GM21737 (cell line): ENCODE data around the gene MOB2.

Experiments used
- ATAC-seq: cut with Tn5 transposase; IDR thresholded peaks from one replicate; pipeline ENCODE4 v1.9.1; 2021; ENCODE audit warnings: mild to moderate bottlenecking, moderate library complexity; ENCODE audit not compliant: unreplicated experiment

MOB2 gene

GRCh38 chr11:1458340-1459218, 28.0 kb downstream of the MOB2 start:
- no peak for ATAC-seq

- no peak for ATAC-seq
Measured at GRCh38 chr11:1457856-1458255, 28.7 kb downstream of the MOB2 start.

GRCh38 chr11:1457326-1457680, 29.3 kb downstream of the MOB2 start:
- no peak for ATAC-seq

- no peak for ATAC-seq
Measured at GRCh38 chr11:1456596-1457325, 29.8 kb downstream of the MOB2 start.

GRCh38 chr11:1456176-1456575, 30.4 kb downstream of the MOB2 start:
- ATAC-seq, result no peak

GRCh38 chr11:1455763-1456060, 30.9 kb downstream of the MOB2 start:
- ATAC-seq, result no peak

- no peak for ATAC-seq
Measured at GRCh38 chr11:1455032-1455762, 31.4 kb downstream of the MOB2 start.

- ATAC-seq, result no peak
Measured at GRCh38 chr11:1454576-1454975, 32.0 kb downstream of the MOB2 start.

- ATAC-seq, result no peak
Measured at GRCh38 chr11:1453611-1454034, 33.0 kb downstream of the MOB2 start.

GRCh38 chr11:1452744-1453143, 33.8 kb downstream of the MOB2 start:
- no peak for ATAC-seq

GRCh38 chr11:1451781-1452470, 34.7 kb downstream of the MOB2 start:
- ATAC-seq, result no peak

GRCh38 chr11:1450949-1451710, 35.4 kb downstream of the MOB2 start:
- no peak for ATAC-seq

GRCh38 chr11:1450344-1450875, 36.2 kb downstream of the MOB2 start:
- no peak for ATAC-seq

GRCh38 chr11:1449490-1450243, 36.9 kb downstream of the MOB2 start:
- no peak for ATAC-seq

- ATAC-seq, result no peak
Measured at GRCh38 chr11:1448882-1449281, 37.7 kb downstream of the MOB2 start.

- no peak for ATAC-seq
Measured at GRCh38 chr11:1447845-1448825, 38.4 kb downstream of the MOB2 start.

GRCh38 chr11:1446623-1447022, 40.0 kb downstream of the MOB2 start:
- no peak for ATAC-seq

GRCh38 chr11:1445741-1446445, 40.7 kb downstream of the MOB2 start:
- no peak for ATAC-seq
